Fibroblast of villous mesenchyme (primary cell): ENCODE results near the gene HEATR5A. TPM values are rescaled to one million over a fixed set of nuclear protein-coding genes. Genes with fewer than 3 reads are reported as not detected.

Experiments used
- DNase-seq: peaks from one replicate; pipeline ENCODE4 v3.0.0-alpha.2; 2010; ENCODE audit warnings: low read depth
- H3K4me3 ChIP-seq: 2 replicates; pipeline ENCODE4 v1.5.1; 2011; ENCODE audit warnings: low read depth, mild to moderate bottlenecking, low read length
- total RNA-seq: library from RNA; depleted of rRNA; stranded (reverse); fragments of >200 nt; gene quantifications from 2 replicates; pipeline ENCODE4 v1.2.3, GENCODE V29; 2012
- TF ChIP-seq, protein P1 (sequence below): IDR thresholded peaks from 2 replicates; pipeline ENCODE4 v1.5.1; 2012; ENCODE audit warnings: low read depth, mild to moderate bottlenecking, low read length; ENCODE audit not compliant: insufficient read depth

Gene HEATR5A
- total RNA-seq, 1 donor = 87.7 TPM

DNA sequence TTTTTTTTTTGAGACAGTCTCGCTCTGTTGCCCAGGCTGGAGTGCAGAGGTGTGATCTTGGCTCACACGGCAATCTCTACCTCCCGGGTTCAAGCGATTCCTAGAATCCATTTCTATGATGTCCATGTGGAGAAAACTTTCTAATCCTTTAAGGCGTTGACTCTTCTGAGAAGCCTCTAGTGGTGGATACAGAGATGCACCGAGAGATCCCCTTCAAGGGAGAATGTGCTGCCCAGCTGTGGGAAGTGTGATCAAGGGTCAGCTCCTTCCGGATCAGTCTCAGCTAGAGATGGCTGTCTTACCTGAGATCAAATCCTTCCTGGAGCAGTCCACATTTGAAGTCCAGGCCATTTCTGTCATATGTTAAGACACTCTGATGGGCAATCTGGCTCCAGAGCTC, 120.1 kb downstream of the HEATR5A start:
- TF ChIP-seq, protein P1, sequence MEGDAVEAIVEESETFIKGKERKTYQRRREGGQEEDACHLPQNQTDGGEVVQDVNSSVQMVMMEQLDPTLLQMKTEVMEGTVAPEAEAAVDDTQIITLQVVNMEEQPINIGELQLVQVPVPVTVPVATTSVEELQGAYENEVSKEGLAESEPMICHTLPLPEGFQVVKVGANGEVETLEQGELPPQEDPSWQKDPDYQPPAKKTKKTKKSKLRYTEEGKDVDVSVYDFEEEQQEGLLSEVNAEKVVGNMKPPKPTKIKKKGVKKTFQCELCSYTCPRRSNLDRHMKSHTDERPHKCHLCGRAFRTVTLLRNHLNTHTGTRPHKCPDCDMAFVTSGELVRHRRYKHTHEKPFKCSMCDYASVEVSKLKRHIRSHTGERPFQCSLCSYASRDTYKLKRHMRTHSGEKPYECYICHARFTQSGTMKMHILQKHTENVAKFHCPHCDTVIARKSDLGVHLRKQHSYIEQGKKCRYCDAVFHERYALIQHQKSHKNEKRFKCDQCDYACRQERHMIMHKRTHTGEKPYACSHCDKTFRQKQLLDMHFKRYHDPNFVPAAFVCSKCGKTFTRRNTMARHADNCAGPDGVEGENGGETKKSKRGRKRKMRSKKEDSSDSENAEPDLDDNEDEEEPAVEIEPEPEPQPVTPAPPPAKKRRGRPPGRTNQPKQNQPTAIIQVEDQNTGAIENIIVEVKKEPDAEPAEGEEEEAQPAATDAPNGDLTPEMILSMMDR = peak; percentile 17
- no peak for DNase-seq

DNA sequence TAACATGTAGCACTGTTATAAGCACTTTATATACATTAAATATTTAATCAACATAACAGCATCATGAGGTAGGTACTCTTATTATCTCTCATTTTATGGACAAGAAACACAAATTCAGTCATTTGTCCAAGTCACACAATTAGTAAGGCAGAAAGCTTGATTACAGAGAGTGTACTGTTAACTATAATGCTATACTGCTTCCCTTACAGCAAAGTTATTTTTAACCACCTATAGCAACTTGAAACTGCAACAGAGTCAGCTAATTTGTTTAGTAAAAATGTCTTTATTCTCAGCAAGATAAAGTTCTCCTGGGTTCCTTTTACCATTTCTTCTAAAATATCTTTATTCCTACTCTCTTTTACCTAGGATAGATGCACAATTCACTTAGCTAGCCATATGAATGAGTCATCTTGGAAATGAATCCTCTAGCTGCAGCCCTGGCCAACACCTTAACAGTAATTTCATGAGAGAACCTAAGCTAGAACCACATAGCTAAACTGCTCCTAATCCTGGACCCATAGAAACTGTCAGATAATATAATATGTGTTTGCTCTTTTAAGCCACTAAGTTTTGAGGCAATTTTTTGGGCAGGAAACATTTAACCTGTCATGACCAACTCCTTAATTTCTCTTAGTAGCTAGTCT, 122.5 kb downstream of the HEATR5A start:
- no peak overlapping the region for H3K4me3 ChIP-seq
- TF ChIP-seq, protein P1 = no peak
- DNase-seq = no peak

More for the DNA sequence above, 120.1 kb downstream of the HEATR5A start:
- no peak overlapping the region for H3K4me3 ChIP-seq

DNA sequence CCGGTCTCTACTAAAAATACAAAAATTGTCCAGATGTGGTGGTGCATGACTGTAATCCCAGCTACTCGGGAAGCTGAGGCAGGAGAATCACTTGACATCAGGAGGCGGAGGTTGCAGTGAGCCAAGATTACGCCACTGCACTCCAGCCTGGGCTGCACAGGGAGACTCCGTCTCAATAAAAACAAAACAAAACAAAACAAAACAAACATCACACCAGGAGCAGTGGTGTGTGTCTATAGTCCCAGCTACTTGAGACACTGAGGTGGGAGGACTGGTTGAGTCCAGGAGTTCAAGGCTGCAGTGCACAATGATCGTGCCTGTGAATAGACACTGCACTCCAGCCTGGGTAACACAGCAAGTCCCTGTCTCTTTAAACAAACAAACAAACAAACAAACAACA, 123.2 kb downstream of the HEATR5A start:
- no peak for DNase-seq
- TF ChIP-seq, protein P1 = no peak
- H3K4me3 ChIP-seq = no peak overlapping the region

DNA sequence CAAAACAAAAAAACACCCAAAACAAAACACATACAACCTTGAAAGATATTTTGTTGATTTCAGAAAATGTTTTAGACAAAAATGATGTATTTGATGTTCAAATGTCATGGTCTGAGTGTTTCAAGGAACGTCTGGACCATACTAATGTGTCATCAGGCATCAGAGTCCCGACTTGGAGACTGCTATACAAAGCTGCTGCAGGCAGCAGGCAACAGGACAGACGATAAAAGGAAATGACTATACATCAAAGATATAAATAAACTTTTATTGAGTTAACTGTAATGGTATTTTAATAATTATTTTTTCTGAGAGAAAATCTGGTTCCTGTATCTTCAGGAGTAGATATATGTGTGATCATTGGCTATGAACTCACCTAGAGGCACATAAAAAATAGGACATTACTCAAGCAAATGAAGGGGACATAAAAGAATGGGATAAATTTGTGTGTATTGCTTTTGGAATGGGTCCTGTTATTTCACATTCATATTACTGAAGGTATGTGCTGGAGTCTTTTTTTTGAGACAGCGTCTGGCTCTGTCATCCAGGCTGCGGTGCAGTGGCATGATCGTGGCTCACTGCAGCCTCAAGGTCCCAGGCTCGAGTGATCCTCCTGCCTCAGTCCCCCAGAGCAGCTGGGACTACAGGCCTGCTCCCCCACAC, 125.5 kb downstream of the HEATR5A start:
- no peak for DNase-seq
- no peak overlapping the region for H3K4me3 ChIP-seq
- TF ChIP-seq, protein P1 = no peak

DNA sequence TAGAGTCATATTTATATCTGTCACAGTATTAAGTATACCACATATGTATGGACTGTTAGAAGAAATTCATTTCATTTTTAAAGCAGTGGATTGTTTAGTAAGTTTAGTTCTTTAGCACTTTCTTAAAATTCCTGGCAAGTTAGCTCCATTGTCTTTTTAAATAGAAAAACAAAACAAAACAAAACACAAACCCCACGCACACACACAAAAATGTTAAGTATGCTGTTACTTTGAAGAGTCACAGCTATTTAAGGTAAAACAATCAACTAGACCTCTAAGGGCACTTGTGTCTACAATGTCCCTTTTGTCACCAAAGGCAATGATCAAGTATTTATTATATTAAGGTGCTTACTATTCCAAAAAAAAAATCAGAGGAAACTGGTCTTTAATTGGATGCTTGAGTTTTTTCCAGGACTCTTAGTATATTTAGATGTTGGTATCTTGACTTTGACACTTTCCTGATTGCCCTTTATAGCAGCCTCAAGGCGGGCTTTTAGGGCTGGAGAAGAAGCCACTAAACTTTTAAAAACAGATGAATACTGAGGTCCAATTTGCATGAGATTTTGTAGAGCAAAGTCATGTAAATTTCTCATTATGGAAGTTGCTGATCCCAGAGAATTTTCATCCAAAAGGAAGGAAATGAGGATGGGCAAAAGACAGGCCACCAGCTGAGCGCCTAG, 127.3 kb downstream of the HEATR5A start:
- TF ChIP-seq, protein P1 = no peak
- H3K4me3 ChIP-seq = no peak overlapping the region
- DNase-seq = no peak

DNA sequence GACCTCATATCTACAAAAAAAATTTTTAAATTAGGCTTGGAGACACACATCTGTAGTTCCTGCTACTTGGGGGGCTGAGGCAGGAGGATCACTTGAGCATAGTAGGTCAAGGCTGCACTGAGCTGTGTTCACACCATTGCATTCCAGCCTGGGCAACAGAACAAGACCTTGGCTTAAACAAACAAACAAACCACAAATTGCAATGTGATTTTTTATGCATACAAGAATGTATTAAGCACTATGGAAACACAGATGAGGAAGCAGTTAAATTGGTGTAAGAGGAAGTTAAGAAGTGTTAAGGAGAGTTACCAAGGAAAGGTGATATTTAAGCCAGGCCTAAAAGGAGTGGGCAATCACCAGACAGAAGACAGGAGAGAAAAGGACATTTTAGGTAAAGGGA, 129.1 kb downstream of the HEATR5A start:
- no peak overlapping the region for H3K4me3 ChIP-seq
- TF ChIP-seq, protein P1 = no peak
- no peak for DNase-seq
